Pulmonary artery endothelial cell (primary cell): ENCODE results near the gene ENOX1. TPM values are rescaled to one million over a fixed set of nuclear protein-coding genes. Genes with fewer than 3 reads are reported as not detected.

ENCODE experiments used
- DNase-seq: peaks from one replicate; pipeline ENCODE4 v3.0.0-alpha.2; 2011; ENCODE audit warnings: low read depth, low spot score
- total RNA-seq: library from RNA; depleted of rRNA; stranded (reverse); fragments of >200 nt; gene quantifications from 2 replicates; pipeline ENCODE4 v1.2.3, GENCODE V29; 2014

ENOX1 gene
- total RNA-seq, 1 donor from 2014 or later, result 7.1 TPM

DNA sequence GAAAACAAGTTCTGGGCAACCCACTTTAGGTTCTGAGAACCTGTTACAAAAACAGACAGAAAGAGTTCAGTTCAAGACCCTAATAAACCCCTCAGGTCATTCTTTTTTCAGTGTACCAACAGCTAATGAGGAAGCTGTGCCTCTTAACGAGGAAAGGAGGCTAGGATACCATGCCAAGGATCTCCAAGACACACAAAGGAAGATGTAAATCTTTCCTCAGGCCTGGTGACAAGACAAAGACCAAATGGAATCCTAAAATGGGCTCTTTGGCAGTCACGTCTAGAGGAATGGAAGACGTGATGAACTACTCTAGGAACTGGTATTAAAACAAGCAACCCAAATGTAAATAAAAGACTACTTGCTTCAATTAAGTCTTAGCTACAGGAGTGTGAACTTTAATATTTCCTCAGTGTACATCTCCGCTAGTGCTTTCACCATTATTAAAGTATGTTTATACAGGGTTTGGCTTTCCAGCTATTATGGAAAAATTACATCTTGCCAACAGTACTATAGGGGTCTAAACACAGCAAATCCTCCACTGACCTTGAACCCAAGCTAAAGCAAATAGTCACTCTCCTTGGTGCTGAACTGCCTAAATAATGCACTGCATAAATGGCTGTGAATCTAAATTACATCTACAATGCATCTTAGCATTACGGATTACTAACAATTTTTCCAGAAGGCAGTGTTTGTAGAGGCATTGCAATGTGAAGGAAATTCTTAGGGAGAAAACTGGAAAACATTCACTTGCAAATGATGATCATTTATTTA, 42.3 kb downstream of the ENOX1 start:
- DNase-seq, result no peak

DNA sequence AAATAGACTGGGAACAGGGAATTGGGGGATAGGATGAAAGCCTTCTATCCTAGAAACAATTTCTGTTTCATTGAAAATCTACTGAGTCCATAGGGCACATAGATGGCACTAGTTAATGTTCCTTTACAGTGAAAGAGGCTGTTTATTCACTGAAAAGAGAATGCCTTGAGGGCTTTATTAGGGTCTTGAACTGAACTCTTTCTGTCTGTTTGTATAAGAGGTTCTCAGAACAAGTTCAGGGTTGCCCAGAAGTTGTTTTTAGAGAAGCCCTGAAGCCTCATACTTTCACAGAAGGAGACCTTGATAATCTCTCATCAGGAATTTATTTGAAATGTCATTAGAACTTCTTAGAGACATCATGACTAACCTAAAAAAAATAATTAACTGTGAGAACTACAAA, 43.9 kb downstream of the ENOX1 start:
- DNase-seq, result no peak

GRCh38 chr13:43737392-43737923, 49.3 kb downstream of the ENOX1 start:
- no peak for DNase-seq

DNA sequence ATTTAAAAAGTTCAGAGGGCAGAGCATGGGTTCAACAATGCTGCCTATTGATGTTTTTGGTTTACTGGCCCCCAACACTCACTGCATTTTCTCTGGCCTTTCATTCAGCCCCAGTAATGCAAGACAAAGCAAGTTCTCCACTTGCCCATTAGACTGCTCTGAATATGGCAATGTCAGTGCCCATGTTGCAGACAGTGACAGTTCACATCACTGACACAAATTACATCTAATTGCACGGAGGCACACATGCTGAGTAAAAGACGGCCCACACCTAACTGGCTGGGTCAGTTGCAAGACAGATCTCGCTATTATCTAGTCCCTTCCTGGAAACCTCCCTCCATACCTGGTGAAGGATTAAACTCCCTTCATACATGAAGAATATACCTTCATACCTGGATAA, 54.0 kb downstream of the ENOX1 start:
- DNase-seq, result no peak

DNA sequence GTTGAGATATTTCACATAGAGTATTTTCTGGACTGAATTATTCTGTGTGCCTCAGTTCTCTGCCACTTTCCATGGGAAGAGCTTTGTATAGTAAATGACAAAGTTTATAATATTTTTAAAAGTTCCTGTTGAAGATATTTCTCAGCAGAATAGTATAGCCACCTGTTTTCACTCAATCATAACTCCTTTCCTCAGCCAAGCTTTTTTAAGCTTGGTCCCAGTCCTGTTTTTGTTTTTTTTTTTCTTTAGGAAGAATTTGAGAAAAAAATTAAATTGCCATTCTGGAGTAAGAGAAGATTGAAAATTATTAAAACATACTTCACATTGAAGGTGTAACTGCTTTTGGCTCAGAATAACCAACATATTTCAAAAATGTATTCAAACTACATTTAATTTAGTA, 55.5 kb downstream of the ENOX1 start:
- no peak for DNase-seq

DNA sequence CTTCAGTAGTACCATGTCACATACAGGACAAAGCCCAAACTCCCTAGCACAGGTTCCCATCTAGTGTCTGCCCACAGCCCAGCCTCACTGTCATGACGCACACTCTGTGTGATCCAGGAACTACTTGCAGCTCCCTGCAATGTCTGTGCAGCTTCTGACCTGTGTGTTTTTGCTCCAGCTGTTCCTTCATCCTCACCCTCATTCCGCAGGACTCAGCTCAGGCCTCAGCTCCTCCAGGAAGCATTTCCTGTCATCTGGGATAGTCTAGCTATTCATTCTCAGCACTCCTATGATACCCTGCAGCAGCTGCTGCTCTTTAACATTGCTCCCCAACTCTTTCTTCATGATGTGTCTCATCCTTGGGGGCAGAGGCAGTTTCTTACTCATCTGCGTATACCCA, 56.1 kb downstream of the ENOX1 start:
- DNase-seq, result no peak

DNA sequence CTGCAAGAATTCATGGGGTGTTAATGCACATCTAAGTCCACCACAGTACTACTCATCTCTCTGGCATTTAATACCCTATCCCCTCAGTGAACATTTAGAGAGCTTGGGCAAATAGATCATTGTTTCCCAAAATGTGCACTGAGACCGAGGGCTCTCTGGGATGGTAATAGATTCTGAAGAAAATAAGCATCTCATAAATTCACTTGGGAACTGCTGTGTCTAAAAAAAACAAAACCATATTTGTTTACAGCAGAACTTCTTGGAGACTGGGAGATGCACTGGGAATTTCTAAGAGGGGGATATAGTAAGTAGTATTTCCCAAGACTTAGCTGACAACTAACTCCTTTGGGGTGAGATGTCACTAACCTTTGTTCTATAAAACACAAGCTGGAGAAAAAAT, 58.4 kb downstream of the ENOX1 start:
- no peak for DNase-seq

DNA sequence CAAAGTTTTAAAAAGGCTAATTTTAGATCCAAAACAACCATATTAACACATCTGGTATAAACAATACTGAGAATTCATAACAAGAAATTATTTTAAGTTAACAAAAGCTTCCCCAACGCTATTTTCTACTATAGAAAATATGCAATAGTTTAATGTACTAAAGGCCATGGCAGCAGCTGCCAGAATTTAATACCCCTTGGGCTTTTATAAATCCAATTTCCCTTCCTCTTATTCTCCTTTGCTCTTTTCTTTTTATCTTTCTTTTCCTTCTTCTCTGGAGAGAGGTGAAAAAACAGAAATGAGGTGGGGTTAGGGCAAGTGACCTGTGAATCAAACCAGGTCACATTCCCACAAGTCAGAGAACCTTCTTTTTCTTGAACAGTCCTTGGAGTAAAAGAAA, 58.9 kb downstream of the ENOX1 start:
- DNase-seq, result no peak

- DNase-seq, result no peak
These were observed 61.3 kb downstream of the ENOX1 start for GRCh38 chr13:43725460-43725859.

DNA sequence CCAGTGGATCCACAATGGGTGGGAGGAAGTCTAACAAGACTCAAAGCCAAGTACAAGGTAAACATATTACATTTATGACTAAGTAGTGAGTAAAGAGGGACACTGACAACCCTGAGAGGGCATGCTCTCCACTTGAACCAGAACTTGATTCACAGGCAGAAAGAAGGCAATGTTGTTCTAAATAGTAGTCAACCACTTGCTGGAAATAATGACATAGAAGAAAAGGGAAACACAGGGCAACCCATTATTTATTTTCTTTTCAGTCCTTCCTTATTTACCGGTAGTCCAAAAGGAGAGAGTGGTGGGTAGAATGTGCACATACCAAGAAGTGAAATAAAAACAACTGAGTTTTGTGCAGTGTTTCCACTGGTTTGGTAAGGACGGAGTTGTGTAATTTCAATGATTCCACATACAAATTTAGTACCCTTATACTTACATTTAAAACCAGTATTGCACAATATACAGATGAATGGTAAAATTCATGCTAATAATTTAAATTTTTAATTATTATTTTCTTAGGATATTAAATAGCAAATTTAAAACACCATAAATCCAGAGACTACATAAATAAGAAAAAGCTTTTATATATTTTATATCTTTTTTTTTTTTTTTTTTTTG, 65.9 kb downstream of the ENOX1 start:
- DNase-seq, result no peak

GRCh38 chr13:43698758-43699157, 88.0 kb downstream of the ENOX1 start:
- no peak for DNase-seq

DNA sequence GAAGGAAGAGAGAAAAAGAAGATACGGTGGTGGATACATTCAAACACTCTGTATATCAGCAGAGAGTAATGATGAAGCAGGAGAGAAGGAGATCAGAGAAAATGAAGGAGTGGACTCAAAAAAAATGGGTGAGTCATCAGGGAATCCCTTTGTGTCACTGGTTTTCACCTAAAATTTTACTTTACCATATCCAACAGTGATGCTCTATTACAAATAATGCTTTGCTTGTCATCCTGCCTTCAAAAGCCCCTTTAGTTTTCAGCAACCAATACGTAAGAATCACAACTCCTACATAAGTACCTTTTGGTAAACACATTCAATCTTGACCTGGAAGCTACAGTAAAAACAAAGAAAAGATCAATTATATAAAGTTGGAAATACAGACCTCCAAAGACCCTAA, 88.8 kb downstream of the ENOX1 start:
- DNase-seq, result no peak

GRCh38 chr13:43697323-43697722, 89.4 kb downstream of the ENOX1 start:
- DNase-seq, result no peak

GRCh38 chr13:43694146-43694664, 92.6 kb downstream of the ENOX1 start:
- DNase-seq, result no peak

GRCh38 chr13:43693639-43694038, 93.1 kb downstream of the ENOX1 start:
- DNase-seq, result no peak

GRCh38 chr13:43688227-43688907, 98.4 kb downstream of the ENOX1 start:
- DNase-seq, result no peak

DNA sequence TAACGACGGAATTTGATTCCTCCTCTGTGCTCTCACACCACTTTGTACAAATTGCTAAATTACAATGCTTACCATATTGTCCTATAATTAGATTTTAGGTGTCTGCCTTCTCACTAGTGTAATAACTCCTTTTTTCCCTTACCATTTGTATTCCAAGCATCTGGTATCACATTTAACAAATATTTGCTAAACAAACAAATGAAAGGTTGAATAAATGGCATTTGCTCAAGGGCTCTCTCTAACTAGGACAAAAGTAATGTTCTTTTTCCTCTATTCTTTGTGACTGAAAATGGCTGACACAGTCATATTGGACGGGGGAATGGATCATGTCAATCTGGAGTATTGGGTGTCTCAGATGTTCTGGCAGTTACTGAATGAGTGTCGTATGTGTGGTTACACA, 99.7 kb downstream of the ENOX1 start:
- no peak for DNase-seq

GRCh38 chr13:43686557-43686956, 100.2 kb downstream of the ENOX1 start:
- no peak for DNase-seq

DNA sequence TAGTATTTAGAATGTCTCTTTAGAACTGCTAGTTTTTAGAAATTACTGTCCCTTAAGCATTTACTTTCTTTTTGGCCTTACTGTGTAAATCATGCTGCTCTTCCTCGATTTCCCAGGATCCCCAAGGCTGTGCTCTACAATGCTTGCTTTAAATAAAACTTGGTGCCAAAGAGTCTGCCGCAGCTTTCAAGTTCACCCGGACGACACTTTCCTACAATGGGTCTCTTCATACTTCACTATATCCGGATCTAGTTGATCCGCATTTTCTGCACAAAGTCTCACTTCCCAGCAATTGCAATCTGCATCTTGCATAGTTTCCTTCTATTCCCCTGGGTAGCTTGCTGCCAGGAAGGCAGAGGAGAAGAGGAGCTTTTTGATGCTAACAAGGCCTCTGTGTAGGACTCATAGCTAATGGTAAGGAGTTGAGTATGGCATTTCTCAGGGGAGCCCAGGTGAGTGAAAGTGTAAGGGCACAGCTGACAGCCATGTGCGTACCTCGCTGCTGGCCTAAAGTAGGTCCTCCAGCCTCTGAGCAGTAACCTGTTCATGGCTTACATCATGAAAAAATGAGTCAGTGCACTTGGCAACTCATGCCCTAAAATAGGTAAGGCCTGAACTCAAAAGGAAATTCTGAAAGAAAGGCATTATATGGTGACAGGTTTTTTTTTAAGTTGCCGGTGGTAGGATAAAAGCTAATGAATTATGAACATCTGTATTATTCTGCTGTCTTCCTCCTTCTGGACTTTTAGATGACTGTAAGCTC, 101.6 kb downstream of the ENOX1 start:
- no peak for DNase-seq

GRCh38 chr13:43682701-43683100, 104.1 kb downstream of the ENOX1 start:
- no peak for DNase-seq

DNA sequence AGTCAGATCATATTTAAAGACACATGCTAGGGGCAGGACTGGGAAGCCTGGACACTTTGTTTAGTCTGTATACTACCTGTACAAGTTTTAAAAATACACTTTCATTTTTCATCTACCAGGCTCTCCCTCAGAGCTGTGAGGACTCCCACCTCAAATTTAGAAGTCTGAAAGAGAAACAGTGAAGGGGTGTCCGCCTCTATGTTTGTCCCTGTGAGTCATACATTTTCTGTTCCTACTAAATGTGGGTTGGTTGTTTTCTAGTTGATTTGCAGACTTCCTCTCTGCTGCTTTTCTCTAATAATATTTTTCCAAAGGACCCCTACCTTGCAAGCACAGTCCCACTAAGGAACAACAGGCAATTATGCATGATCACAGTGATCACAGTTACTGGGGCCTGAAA, 110.5 kb downstream of the ENOX1 start:
- no peak for DNase-seq
